SK-N-SH treated with all-trans-retinoic acid at 6 μM for 48 hours (cell line): Measurements from ENCODE around the gene OR2L8.

Source experiments
- ATAC-seq: fragments of 200-7000 bp; cut with Tn5 transposase; 3 replicates; pipeline ENCODE4 v1.9.1; 2020; ENCODE audit warnings: mild to moderate bottlenecking, moderate library complexity
- ARNTL ChIP-seq: fragments of 450-650 bp; formaldehyde crosslinking; IDR thresholded peaks from 2 replicates; pipeline ENCODE4 v1.5.0; 2020; ENCODE audit warnings: low read depth, mild to moderate bottlenecking, moderate library complexity, borderline replicate concordance
- BACH2 ChIP-seq: fragments of 250-450 bp; sonication (Bioruptor Pico); IDR thresholded peaks from 2 replicates; pipeline ENCODE4 v1.9.0; 2021; ENCODE audit warnings: mild to moderate bottlenecking, borderline replicate concordance
- CREB5 ChIP-seq: fragments of 250-450 bp; sonication (Bioruptor Pico); IDR thresholded peaks from 2 replicates; pipeline ENCODE4 v1.5.1; 2020; ENCODE audit warnings: low read depth, mild to moderate bottlenecking, moderate library complexity
- CSDC2 ChIP-seq: fragments of 250-450 bp; sonication (Bioruptor Pico); IDR thresholded peaks from 2 replicates; pipeline ENCODE4 v1.5.0; 2020; ENCODE audit warnings: mild to moderate bottlenecking, moderate library complexity
- CSRNP3 ChIP-seq: fragments of 250-450 bp; sonication (Bioruptor Pico); IDR thresholded peaks from 2 replicates; pipeline ENCODE4 v1.5.1; 2021; ENCODE audit warnings: mild to moderate bottlenecking, moderate library complexity
- ESRRG ChIP-seq: fragments of 250-450 bp; sonication (Bioruptor Pico); IDR thresholded peaks from 2 replicates; pipeline ENCODE4 v1.6.1; 2021; ENCODE audit warnings: mild to moderate bottlenecking
- GLIS3 ChIP-seq: fragments of 250-450 bp; sonication (Bioruptor Pico); IDR thresholded peaks from 2 replicates; pipeline ENCODE4 v1.5.0; 2020; ENCODE audit warnings: mild to moderate bottlenecking, moderate library complexity
- ISL1 ChIP-seq: fragments of 250-450 bp; sonication (Bioruptor Pico); IDR thresholded peaks from 2 replicates; pipeline ENCODE4 v2.1.2; 2022; ENCODE audit warnings: mild to moderate bottlenecking, moderate library complexity
- OSR1 ChIP-seq: fragments of 250-450 bp; sonication (Bioruptor Pico); IDR thresholded peaks from 2 replicates; pipeline ENCODE4 v1.8.0; 2022; ENCODE audit warnings: moderate library complexity, mild to moderate bottlenecking, inconsistent platforms
- PATZ1 ChIP-seq: fragments of 250-450 bp; sonication (Bioruptor Pico); IDR thresholded peaks from 2 replicates; pipeline ENCODE4 v1.8.0; 2020; ENCODE audit warnings: mild to moderate bottlenecking, moderate library complexity, borderline replicate concordance
- POU6F1 ChIP-seq: fragments of 250-450 bp; sonication (Bioruptor Pico); IDR thresholded peaks from 2 replicates; pipeline ENCODE4 v1.8.0; 2021; ENCODE audit warnings: low read depth, mild to moderate bottlenecking, moderate library complexity, borderline replicate concordance
- RARB ChIP-seq: fragments of 250-450 bp; sonication (Bioruptor Pico); IDR thresholded peaks from 2 replicates; pipeline ENCODE4 v1.8.0; 2021; ENCODE audit warnings: mild to moderate bottlenecking, moderate library complexity
- SNAI2 ChIP-seq: fragments of 250-450 bp; sonication (Bioruptor Pico); IDR thresholded peaks from 2 replicates; pipeline ENCODE4 v1.5.0; 2020; ENCODE audit warnings: mild to moderate bottlenecking, moderate library complexity
- TCF4 ChIP-seq: fragments of 250-450 bp; sonication (Bioruptor Pico); IDR thresholded peaks from 2 replicates; pipeline ENCODE4 v1.8.0; 2021; ENCODE audit warnings: mild to moderate bottlenecking, moderate library complexity, borderline replicate concordance
- TOX ChIP-seq: fragments of 250-450 bp; sonication (Bioruptor Pico); IDR thresholded peaks from 2 replicates; pipeline ENCODE4 v1.8.0; 2021; ENCODE audit warnings: mild to moderate bottlenecking, moderate library complexity, borderline replicate concordance
- TSHZ2 ChIP-seq: fragments of 250-450 bp; sonication (Bioruptor Pico); IDR thresholded peaks from 2 replicates; pipeline ENCODE4 v1.5.0; 2020; ENCODE audit warnings: mild to moderate bottlenecking, moderate library complexity
- ZC3H10 ChIP-seq: fragments of 250-450 bp; sonication (Bioruptor Pico); IDR thresholded peaks from 2 replicates; pipeline ENCODE4 v1.5.1; 2021; ENCODE audit warnings: mild to moderate bottlenecking, moderate library complexity
- ZFP3 ChIP-seq: fragments of 250-450 bp; sonication (Bioruptor Pico); IDR thresholded peaks from 2 replicates; pipeline ENCODE4 v1.5.0; 2020; ENCODE audit warnings: mild to moderate bottlenecking, moderate library complexity
- ZFP30 ChIP-seq: fragments of 450-650 bp; formaldehyde crosslinking; IDR thresholded peaks from 2 replicates; pipeline ENCODE4 v1.5.0; 2022; ENCODE audit warnings: mild to moderate bottlenecking, moderate library complexity
- ZNF565 ChIP-seq: fragments of 450-650 bp; formaldehyde crosslinking; conservative IDR thresholded peaks from 2 replicates; pipeline ENCODE4 v1.5.0; 2020; ENCODE audit warnings: low read depth, mild to moderate bottlenecking, moderate library complexity
- ZNF70 ChIP-seq: fragments of 450-650 bp; formaldehyde crosslinking; IDR thresholded peaks from 2 replicates; pipeline ENCODE4 v1.5.0; 2020; ENCODE audit warnings: mild to moderate bottlenecking, moderate library complexity
- ZNF8 ChIP-seq: fragments of 450-650 bp; formaldehyde crosslinking; IDR thresholded peaks from 2 replicates; pipeline ENCODE4 v1.5.0; 2020; ENCODE audit warnings: mild to moderate bottlenecking, moderate library complexity

Gene OR2L8

GRCh38 chr1:247914941-247915662 lies 33.6 kb upstream of the OR2L8 start:
- TF ChIP-seq TSHZ2 (CRISPR knock-in tag) (no peak), ZNF70 (CRISPR knock-in tag) (no peak), SNAI2 (no peak), ISL1 (CRISPR knock-in tag) (no peak), POU6F1 (CRISPR knock-in tag) (no peak), ARNTL (no peak), GLIS3 (CRISPR knock-in tag) (no peak), CREB5 (no peak), RARB (CRISPR knock-in tag) (no peak), CSRNP3 (no peak), TCF4 (CRISPR knock-in tag) (no peak), ZFP30 (no peak), ZC3H10 (CRISPR knock-in tag) (no peak), TOX (CRISPR knock-in tag) (no peak), ZNF8 (no peak), BACH2 (CRISPR knock-in tag) (no peak)

GRCh38 chr1:247919952-247920351 lies 28.7 kb upstream of the OR2L8 start, which contains the start of gene OR2T8:
Gene OR2T8, plus strand, starts transcription at chr1:247920252. Its CDS starts 766 bp downstream, at chr1:247921018.
- no peak for ATAC-seq
- TF ChIP-seq ZNF70 (CRISPR knock-in tag), result no peak
- TF ChIP-seq POU6F1 (CRISPR knock-in tag), result no peak
- no peak for TF ChIP-seq TOX (CRISPR knock-in tag)
- TF ChIP-seq ZC3H10 (CRISPR knock-in tag), result no peak
- TF ChIP-seq OSR1 (CRISPR knock-in tag), result no peak
- no peak for TF ChIP-seq PATZ1 (CRISPR knock-in tag)
- no peak for TF ChIP-seq ZFP30
- TF ChIP-seq BACH2 (CRISPR knock-in tag), result no peak
- TF ChIP-seq ESRRG (CRISPR knock-in tag), result no peak
- TF ChIP-seq SNAI2, result no peak
- TF ChIP-seq CSRNP3, result no peak
- TF ChIP-seq CSDC2 (CRISPR knock-in tag), result no peak
- no peak for TF ChIP-seq TSHZ2 (CRISPR knock-in tag)
- no peak for TF ChIP-seq ARNTL
- TF ChIP-seq ZNF8, result no peak
- no peak for TF ChIP-seq ZNF565 (CRISPR knock-in tag)
- no peak for TF ChIP-seq ZFP3 (CRISPR knock-in tag)
- no peak for TF ChIP-seq GLIS3 (CRISPR knock-in tag)
- TF ChIP-seq, all 23 proteins: peak for 0

More at GRCh38 chr1:247914941-247915662, 33.6 kb upstream of the OR2L8 start:
- no peak for ATAC-seq
